HPDE6-E6E7 (cell line): ENCODE measurements around the gene MRPS9.
A peak's percentile ranks its signal among the peaks of the same experiment; 100 is the strongest.

Experiments used
- DNase-seq: peaks from one replicate; pipeline ENCODE4 v3.0.0; 2011; ENCODE audit warnings: missing footprints; ENCODE audit errors: extremely low spot score

MRPS9 gene

GRCh38 chr2:105078906-105079495 is 41.1 kb downstream of the MRPS9 start:
- DNase-seq = no peak

DNA sequence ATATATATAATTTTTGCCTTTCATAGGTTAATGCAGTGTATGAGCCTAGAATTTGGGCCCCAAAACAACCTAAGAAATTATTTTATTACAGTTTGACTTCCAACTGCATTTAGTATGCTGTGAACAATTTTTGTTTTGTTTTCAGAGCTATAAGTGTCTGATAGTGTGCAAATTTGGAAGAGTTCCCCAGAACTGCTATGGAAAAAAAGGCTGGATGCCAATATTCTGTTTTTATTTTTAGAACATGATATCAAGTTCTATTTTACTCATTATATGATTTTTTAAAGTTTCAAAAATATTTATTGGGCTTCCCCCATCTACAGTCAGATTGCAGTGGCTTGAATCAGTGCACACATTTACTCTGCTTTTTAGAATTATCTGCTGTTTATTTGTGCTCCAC is 42.6 kb downstream of the MRPS9 start:
- DNase-seq = no peak

DNA sequence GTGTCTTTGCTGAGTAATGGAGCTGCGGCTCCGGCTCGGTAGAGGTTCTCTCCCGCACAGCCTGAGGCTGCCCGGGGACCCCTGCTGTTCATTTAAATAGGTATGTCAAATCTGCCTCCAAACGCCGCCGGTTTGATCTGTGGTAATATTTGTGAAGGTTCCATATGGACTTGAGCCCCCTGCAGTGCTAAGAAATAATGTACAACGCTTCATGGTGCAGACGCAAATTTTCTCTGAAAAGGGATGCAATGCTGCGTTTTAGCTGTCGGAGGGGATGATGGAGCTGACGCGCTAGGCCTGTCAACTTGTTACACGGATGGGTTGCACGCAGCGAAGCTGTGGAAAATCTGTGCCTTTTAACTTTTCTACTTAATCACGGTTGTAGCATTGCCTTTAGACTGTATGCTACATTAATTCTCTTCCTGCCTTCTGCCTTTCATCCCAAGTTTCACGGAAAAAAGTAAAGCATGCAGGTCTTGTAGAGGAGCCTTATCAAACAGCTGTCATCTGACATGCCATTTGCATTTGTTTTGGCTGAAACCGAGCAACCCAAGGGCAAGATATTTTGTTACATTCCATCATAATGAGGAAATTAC is 43.2 kb downstream of the MRPS9 start:
- DNase-seq = no peak

GRCh38 chr2:105082107-105082506 is 44.2 kb downstream of the MRPS9 start:
- no peak for DNase-seq

DNA sequence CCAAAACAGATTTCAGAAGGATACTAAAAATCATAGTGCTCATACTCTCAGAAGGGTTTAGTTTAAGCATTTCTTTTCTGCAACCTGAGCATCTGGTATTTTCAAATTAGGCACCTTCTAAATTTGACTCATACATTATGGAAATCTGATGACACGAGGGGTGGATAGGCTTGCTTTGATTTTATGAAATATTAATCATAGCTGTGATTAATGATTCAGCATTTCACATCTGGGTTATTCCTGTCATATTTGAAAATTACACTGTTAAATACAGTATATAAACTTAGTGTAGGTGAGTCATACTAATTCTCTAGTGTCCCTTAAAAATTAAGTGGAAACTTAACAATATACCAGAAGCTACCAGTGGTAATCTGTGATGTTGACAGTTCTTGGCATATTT is 47.7 kb downstream of the MRPS9 start:
- no peak for DNase-seq

DNA sequence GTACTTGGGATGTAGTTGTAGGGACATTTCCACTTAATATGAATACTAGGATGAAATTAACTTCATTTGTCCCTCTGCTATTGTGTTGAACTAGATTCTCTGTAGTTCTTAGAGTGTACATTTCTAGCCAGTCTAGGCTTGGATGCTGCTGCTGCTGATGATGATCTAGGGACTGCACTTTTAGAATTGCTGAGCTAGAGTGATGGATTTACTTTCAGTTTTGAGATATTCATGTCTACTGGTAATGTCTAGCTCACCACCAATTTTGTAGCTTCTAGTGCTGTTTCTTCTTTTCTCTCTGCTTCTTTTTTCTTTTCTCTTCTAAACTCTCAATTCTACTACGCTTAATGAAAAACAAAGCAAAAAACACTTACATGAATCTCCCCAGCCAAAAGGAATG is 49.4 kb downstream of the MRPS9 start:
- no peak for DNase-seq

DNA sequence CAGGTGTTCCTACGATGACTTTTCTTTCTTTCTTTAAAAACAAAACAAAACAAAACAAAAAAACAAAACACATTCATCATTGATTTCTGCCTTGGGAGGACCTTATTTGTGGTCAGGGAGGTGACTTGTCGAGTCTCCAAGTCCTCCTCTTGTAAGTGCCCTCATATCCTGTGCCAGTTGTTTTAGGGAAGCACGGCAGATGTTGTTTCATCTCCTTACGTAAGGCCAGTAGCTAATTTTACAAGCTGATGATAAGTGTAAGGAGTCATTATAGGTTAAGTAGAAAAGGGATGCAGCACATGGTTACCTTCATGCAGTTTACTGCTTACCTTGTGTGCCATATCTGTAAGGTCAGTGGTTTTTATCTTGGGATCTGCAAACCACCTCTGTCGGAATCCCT is 52.2 kb downstream of the MRPS9 start:
- DNase-seq = no peak

DNA sequence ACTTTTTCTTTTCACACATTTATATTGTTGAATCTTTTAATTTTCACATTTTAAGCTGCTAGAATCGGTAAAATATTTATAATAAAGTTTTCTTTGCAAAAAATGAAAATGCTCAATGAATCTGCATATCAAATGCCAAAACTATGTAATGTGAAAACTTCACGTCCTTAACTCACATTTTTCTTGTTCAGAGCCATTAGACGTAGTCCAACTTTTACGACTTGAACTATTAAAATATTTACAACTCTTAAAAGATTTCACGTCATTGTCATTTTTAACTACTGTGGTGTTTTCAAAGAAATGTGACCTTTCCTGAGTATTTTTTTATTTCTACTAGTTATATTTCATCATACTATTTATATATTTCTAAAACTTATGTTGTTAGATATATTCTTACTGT is 54.9 kb downstream of the MRPS9 start:
- no peak for DNase-seq

DNA sequence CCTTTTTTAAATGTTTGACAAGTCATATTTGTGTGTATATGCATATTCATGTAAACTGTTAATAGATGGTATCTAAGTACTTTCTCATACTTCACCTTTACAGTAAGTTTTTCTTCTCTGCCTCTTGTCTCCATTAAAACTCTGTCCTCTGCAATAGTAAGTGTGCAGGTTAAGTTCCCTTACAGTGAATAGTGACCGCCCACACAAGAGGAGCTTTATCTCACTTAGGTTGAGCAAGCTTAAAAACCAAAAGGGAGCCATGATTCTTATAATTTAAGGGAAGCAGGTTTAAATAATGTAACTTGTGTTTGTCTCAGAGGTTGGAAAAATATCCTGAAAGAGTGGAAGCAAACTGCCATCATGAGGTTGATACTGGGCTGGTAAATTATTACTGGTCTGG is 61.3 kb downstream of the MRPS9 start:
- DNase-seq = no peak

GRCh38 chr2:105100046-105100840 is 62.4 kb downstream of the MRPS9 start:
- DNase-seq = no peak

- no peak for DNase-seq
These were observed 64.1 kb downstream of the MRPS9 start for GRCh38 chr2:105102001-105102400.

DNA sequence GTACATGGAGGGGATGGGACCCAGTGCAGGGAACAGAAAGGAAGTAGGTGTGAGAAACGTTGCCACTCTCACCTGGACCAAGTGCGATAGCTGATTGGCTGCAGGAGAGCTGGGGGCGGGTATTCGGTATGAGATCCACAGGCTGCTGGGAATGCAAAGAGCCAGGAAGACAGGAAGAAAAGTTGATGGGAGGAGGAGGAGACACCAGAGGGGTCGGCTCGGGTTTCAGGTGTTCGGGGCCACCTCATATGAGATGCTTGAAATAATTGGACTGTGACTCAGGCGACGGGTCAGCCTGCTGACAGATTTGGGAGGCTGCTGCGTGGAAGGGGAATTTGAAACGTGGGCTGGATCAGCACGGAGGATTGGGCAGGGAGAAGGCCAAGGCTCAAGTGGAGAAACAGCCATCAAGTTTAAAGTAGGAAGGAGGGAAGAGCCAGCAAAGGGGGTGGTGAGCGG is 65.1 kb downstream of the MRPS9 start:
- DNase-seq = peak; percentile 40

DNA sequence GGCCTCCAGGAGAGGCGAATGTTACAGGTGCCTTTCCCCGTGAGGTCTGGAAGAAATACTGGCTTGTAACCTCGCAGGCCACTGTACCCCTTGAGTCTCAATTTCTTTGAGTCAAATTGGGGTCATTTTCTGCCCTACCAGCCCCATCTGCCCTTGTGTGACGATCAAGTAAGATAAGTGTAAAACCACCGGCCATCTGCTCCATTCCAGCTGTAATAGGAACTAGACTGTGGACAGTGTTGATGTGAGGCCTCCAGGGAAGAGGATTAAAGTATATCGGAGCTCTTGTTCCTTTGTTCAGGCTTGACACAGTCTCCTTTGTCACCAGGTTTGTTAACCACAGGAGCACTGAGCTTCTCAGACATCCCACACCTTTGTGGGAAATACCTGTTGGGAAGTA is 65.6 kb downstream of the MRPS9 start:
- no peak for DNase-seq

GRCh38 chr2:105104208-105104731 is 66.4 kb downstream of the MRPS9 start:
- DNase-seq = no peak

- DNase-seq = no peak
These were observed 72.5 kb downstream of the MRPS9 start for GRCh38 chr2:105110295-105110829.

DNA sequence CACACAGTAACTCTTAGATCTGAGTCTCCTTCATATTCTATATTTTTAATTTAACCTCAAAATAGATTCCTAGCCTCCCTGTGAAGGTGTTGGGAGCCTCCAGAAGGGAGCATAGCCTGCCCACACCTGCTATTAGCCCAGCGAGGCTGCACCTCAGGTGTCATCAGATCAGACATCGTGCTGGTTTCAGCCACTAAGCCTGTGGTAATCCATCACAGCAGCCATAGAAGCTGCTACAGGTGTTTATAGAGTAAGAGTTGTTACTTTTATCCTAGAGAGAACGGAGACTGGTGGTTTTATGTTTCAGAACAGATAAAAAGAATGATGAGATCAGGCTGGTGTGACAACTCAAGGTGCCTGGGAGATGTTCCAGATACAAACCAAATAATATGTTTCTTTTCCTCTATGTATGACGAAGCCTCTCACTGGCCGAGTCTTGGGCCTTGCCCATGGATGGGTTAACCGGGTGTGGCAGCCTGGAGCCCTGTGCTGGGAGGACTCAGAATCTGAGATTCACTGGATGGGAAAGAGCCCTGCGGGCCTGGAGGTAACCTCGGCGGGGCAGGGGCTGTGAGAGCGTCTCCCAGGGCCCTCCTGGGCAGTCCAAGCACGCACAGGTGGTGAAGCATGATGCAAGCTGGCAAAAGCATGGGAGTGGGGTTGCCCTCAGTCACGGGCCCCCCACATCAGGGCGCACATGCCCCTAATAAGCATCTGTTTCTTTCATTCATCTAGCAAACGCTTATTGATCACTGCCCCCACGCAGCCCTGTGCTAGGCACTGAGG is 73.7 kb downstream of the MRPS9 start:
- DNase-seq = no peak

DNA sequence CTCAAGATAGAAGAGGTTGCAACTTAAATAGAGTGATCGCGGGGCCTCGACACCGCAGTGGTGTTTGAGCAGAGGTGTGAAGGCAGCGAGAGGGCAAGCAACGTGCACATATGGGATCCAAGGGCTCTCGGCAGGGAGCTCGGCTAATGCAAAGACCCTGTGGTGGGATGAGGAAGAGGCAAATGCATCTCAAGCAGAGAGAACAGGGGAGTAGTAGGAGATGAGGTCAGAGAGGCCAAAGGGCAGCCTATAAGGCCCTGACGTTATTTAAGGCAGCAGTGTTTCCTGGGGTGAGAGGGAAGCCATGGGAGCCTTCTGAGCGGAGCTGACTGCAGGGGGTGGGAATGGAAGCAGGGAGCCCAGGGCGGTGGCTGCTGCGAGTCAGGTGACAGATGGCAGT is 74.5 kb downstream of the MRPS9 start:
- no peak for DNase-seq

GRCh38 chr2:105113616-105114291 is 75.9 kb downstream of the MRPS9 start:
- DNase-seq = no peak

- DNase-seq = peak; percentile 38
These were observed 76.7 kb downstream of the MRPS9 start for GRCh38 chr2:105114551-105114950.

DNA sequence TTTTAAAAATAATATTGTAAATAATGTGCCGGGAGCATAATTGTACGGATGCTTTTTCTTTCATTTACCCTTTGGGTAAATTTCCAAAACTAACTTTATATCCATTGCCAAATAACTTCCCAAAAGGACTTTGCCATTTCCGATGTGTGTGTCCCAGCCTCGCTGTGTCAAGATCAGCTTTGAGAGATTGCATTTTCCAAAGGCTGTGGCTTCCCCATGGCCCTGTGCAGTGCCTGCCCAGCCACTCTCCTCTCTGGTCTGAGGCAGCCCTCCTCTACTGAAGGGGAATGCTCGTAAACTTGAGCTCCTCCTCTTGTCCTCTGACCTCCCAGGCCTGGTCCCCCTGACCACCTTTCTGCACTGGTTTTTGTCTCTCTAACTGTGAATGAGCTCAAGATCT is 78.5 kb downstream of the MRPS9 start:
- no peak for DNase-seq

DNA sequence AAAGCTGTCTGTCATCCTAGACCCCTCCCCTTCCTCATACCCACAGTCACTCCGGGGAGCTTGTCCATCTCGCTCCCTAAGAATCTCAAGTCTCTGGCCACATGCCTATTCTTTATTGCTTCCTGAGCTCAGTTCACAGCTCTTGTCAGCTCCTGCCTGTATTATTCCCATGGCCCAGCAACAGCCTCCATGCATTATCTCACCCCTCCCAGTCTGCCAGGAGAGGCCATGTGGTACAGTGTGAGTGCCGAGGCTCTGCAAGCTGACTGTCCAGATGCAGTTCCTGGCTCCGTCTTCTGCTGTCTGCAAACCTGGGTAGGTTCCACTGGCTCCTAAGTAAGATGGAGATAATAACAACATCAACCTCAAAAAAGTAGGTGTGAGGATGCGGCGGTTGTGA is 79.7 kb downstream of the MRPS9 start:
- no peak for DNase-seq
